HG02798 (cell line): Measurements from ENCODE around the gene DPYD.

Experiments
- ATAC-seq: cut with Tn5 transposase; IDR thresholded peaks from one replicate; pipeline ENCODE4 v1.9.1; 2021; ENCODE audit warnings: mild to moderate bottlenecking; ENCODE audit not compliant: unreplicated experiment, poor library complexity

DPYD gene

DNA sequence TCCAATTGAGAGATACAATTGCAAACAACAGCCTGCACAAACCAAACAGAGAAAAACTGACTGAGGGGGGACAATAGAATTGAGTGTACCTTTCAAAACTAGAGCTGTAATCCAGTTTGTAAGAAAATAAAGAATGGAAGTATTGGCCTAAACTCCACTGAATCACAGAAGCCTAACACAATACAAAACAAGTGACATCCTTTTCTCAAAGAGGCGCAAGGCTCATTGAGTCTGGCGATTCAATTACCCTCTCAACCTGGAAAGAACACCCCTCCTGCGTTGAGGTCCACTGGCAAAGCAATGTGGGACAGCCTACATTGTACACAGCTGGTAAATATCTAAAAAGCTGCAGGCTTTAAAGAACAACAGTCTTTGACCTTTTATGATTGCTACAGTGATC is 182.6 kb downstream of the DPYD start:
- no peak for ATAC-seq

- ATAC-seq = no peak
Observed at GRCh38 chr1:97730271-97730670, 190.6 kb downstream of the DPYD start.

GRCh38 chr1:97728436-97728835 is 192.4 kb downstream of the DPYD start:
- ATAC-seq = no peak

DNA sequence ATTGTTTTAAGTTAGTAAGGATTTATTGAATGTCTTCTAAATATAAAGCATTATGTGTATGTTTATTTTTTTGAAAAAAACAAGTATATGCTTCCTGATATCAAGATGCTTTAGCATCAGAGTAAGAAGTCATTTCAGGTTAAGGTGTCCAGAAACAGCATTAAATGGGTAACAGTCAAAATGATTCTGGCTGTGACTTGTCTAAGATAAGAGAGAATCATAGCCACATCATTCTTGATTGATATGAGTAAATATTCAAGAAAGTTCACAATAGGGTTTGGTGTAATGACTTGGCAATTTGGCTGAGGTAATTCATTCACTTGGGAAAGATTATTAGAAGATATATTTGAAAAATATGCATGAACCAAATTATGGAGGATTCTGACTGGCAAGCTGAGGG is 193.8 kb downstream of the DPYD start:
- ATAC-seq = no peak

DNA sequence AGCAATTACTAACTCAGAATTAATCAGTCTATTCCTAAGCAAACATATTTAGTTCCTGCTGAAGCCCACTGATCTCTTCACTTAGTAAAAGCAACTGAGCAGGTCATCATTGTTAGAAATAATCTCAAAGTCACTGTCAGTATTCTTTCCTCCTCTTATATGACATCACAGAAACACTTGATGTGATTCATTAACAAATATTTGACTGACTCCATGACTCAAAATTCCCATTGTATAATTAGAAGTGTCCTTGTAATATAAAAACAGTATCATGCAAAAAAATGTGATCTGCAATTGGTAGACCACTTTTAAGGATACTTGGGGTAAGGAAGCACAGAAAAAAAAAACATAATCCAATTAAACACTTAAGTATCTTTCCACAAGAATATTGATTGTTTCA is 194.4 kb downstream of the DPYD start:
- no peak for ATAC-seq

DNA sequence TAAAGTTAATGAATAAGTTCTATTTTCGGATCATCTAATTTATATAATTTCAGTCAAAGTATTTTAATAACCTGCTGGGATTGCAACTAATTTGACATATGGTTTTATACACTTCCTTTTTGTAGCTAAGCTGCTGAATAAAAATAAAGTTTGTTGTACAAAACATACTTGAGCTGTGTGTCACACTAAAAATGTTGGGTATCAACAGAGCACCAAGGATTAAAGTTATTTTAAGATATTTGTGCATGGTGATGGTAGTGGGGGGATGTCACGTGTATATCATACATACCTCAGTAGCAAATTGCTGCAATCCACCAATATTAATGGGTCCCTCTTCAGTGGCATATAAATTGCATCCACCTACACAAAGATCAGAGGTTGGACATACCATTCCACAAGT is 199.6 kb downstream of the DPYD start:
- no peak for ATAC-seq

DNA sequence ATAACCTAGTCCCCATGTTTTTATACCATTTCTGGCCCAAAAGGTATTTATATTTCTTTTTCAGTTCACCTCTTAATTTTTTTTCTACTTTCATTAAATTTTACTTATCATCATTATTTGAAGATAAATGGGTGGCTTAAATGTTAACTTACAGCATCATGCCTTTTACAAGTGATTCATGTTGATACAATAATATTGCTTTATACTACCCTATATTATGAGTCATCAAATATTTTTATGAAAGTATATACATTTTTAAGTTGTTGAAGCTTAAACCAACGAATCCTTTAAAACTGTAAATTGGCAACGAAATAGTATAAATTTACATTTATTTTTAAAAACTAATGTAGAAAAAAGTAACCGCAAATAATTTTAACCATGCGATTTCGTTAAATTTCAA is 207.9 kb downstream of the DPYD start:
- ATAC-seq = no peak

GRCh38 chr1:97711858-97712257 is 209.0 kb downstream of the DPYD start:
- ATAC-seq = no peak

- ATAC-seq = no peak
Observed at GRCh38 chr1:97693601-97694000, 227.2 kb downstream of the DPYD start.

- no peak for ATAC-seq
Observed at GRCh38 chr1:97691325-97691724, 229.5 kb downstream of the DPYD start.

DNA sequence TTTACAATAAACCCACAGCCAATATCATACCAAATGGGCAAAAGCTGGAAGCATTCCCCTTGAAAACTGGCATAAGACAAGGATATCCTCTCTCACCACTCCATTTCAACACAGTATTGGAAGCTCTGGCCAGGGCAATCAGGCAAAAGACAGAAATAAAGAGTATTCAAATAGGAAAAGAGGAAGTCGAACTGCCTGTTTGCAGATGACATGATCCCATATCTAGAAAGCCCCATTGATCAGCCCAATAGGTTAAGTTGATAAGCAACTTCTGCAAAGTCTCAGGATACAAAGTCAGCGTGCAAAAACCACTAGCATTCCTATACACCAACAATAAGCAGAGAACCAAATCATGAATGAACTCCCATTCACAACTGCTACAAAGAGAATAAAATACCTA is 235.5 kb downstream of the DPYD start:
- ATAC-seq = no peak

DNA sequence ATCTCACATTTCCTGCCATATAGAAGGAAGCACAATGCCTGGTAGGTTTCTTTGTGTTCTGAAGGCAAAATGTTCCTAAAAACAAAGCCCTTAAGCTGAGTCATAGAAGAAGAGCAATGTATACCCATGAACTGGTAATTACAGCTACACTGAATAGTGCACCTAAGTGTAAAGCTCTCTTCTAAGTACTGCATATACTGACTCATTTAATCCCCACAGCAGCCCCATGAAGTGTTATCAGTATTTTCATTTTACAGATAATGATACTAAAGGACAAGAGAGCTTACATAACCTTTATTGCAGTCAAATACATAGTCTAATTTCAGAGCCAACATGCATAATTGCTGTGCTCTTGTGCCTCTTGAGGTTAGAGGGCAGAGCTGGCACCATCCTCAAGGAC is 239.9 kb downstream of the DPYD start:
- ATAC-seq = no peak

DNA sequence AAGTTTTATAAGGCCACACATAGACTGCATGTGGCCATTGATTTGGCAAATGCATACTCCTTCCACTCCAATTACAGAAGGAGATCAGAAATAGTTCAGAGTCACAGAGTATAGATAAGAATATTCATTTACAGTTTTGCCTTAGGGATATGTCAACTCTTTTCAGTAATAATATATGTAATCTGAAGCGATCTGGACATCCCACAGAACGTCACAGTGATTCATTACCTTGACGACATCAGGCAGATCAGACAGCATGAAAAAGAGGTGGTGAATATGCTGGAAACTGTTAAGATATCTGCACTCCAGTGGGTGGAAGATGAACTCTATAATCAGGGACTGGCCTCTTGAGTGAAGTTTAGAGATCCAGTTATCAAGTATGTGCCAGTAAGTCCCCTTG is 240.4 kb downstream of the DPYD start:
- no peak for ATAC-seq

GRCh38 chr1:97677702-97678101 is 243.1 kb downstream of the DPYD start:
- ATAC-seq = no peak

DNA sequence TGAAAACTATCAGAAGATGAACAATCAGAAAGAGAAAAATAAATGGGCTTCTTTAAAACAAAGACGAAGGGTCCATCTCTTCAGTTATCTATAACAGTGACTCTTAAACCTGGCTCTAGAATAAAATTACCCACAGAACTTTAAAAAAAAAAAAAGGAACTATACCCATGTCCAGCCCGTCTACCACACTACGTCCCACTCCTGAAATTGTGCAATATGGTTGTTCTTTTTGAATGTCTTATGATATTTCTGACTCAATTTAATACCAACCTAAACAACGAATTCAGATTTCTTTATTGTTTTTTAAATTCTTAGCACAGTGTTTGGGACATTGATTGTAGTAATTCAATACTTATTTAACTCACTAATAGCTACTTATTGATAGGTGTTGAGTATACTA is 246.3 kb downstream of the DPYD start:
- no peak for ATAC-seq

GRCh38 chr1:97668945-97669344 is 251.9 kb downstream of the DPYD start:
- no peak for ATAC-seq

DNA sequence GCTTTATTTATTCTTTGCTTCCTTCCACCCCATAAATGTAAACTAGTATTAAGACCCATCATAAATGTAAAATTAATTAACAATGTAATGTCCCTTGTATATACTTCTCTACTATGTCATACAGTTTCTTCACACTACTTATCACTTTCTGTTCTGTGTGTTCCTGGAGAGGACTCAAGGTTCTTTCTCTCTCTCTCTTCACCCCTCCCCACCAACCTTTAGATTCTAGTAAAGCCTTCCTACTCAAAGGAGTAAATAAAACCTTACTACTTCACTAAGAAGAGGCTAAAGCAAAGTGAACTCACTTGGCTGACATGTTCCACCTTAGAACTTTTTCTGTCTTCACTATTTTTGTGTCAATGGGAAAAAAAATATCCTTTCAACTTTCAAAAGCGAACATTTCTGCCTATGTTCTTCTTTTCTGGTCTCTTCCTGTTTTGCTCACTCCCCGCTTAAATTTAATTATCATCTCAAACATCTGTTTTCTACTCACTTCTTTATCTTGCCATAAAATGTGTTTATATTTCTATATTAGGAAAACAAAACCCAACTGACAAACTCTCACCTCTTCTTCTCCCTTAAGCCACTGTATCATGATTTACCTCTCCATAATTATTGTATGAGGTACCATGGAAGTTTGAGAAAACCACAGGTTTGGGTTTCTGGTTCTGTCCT is 260.3 kb downstream of the DPYD start:
- ATAC-seq = no peak

GRCh38 chr1:97654876-97655585 is 265.8 kb downstream of the DPYD start:
- ATAC-seq = no peak

GRCh38 chr1:97651250-97651649 is 269.6 kb downstream of the DPYD start:
- no peak for ATAC-seq

GRCh38 chr1:97649591-97649990 is 271.2 kb downstream of the DPYD start:
- no peak for ATAC-seq

- no peak for ATAC-seq
Observed at GRCh38 chr1:97647776-97648175, 273.1 kb downstream of the DPYD start.

DNA sequence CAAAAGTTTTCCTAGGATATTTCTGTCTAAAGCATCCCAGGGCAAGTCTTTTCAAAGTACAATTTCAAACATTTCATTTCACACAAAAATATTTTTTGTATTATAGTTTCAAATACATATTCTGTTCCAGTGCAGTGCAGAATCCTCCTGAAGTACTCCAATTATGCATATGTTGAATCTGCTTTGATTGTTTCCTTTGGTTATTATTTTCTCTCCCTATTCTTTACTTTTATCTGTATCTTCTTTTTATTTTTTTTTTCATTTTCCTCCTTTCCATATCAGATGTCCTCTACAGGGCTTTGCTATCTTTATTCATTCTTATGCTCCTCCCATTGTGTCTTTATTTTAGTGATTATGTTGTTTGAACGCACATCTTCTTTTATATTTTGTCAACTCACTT is 274.8 kb downstream of the DPYD start:
- no peak for ATAC-seq
